Stimulated activated CD8-positive, alpha-beta memory T cell treated with anti-CD3 and anti-CD28 coated beads, Interleukin-12 subunit alpha, Interleukin-12 subunit beta, amount 100 ng/mL, for 4 hours (primary cell): ENCODE results near the gene PXK.

Source experiments
- DNase-seq: peaks from one replicate; pipeline ENCODE4 v3.0.0-alpha.2; 2020; ENCODE audit warnings: low read depth

PXK gene

DNA sequence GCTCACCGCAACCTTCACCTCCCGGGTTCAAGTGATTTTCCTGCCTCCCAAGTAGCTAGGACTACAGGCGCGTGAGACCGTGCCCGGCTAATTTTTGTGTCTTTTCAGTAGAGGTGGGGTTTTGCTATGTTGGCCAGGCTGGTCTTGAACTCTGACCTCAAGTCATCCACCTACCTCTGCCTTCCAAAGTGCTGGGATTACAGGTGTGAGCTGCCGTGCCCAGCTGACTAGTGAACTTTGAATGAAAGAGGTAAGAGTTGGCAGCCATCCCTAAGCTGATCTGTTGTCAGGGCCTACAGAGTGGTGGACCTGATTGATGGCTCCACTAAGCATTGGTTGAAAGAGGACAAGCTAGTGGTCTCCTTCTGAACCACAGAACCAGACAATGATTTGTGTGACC lies 15.3 kb downstream of the PXK start:
- no peak for DNase-seq

- DNase-seq: no peak
These were observed 17.3 kb downstream of the PXK start for GRCh38 chr3:58349792-58350626.

DNA sequence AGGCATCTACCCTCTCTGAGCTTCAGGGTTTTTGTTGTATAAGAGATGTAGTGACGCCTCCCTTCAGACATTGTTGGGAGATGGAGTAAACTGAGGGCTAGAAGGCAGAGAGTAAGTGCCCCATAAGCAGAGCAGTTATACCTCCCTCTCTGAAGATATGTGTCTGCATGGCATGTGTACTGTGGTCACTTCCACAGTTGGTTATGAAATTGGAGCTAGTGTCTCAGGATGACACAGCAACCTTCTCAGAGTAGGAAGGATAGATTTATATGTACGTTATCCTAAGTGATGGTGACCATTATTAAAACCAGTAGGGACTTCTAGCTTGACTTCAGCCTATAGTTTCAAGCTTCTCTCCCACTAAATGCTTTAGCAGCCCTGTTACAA lies 17.9 kb downstream of the PXK start:
- DNase-seq: no peak

GRCh38 chr3:58351920-58352319 lies 19.2 kb downstream of the PXK start:
- no peak for DNase-seq

- DNase-seq: no peak
These were observed 19.9 kb downstream of the PXK start for GRCh38 chr3:58352626-58353025.

DNA sequence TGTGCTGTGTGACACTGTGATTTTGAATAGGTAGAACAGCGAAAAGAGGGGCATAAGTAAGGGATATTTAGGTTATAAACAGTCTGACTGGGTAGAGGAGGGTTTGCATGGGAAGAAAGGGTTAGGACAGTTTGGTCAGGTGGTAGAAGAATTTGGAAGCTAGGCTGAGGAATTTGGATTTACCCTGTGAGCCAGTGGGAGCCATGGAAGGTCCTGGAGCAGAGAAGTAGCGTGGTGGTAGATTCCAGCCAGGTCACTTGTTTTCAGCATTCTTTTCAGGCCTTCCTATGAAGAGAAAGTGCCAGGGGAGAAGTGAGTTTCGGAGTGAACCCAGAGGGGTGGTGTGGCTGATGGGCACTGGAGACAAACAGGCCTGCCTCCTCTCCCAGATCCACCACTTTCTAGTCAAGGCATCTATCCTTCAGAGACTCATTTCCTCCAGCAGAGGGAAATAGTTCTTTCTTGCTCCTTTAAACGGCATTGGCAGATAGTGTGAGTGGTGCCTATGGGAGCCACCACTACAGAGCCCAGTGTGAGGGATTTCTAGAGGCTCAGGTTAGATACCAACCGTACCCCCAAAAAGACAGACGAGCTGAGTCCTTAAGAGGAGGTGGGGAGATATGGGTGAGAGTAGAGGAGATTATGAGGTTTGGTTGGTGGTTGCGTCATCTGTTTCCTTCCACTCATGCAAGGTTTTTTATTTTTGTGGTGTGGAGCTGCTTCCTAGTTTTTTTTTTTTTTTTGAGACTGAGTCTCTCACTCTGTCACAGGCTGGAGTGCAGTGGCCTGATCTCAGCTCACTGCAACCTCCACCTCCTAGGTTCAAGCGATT lies 21.2 kb downstream of the PXK start:
- DNase-seq: no peak

DNA sequence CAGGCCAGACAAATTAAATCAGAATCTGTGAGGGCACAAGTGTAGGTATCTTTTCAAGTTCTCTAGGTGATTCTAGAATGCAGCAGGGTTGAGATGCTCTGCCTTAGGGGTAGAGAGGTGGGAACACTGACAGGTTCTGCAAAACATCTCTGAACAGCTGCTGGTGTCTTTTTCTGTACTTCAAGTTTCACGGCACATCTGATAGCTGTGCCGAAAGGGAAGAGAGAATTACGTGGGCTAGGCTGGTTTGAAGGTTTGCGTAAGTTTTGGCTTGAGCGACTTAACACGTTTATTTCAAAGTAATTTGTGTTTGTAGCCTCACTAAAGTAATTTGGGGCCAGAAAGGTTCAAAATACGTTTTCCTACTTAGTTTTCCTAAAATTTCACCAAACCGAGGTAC lies 22.5 kb downstream of the PXK start:
- DNase-seq: no peak

- no peak for DNase-seq
These were observed 23.4 kb downstream of the PXK start for GRCh38 chr3:58356054-58356453.

DNA sequence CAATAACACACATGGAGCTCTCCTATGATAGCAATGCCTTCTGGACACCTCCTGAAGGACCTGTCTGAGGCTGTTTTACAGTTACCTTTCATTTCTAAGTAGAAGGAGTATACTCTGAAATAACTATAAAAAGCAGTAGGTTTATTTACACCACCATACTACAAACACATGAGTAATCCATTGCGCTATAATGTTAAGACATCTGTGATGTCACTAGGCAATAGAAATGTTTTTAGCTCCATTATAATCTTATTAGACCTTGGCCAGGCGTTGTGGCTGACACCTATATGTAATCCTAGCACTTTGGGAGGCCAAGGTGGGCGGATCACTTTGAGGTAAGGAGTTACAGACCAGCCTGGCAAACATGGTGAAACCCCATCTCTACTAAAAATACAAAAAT lies 24.7 kb downstream of the PXK start:
- no peak for DNase-seq

- no peak for DNase-seq
These were observed 25.4 kb downstream of the PXK start for GRCh38 chr3:58358092-58358491.

- no peak for DNase-seq
These were observed 26.1 kb downstream of the PXK start for GRCh38 chr3:58358808-58359207.

DNA sequence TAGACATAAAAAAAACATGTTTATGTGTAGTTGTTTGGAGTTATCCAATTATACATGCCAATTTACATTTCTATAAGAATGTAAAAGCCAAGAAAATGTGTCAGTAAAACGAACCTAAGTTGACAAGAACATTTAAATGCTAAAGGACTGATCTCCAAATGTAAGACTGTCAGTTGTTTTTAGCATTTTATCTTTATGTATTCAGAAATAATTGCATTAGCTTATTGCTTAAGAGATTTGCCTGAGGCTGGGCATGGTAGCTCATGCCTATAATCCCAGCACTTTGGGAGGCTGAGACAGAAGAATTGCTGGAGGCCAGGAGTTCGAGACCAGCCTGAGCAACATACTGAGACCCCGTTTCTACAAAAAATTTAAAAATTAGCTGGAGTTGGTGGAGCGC lies 26.9 kb downstream of the PXK start:
- no peak for DNase-seq

- DNase-seq: no peak
These were observed 29.2 kb downstream of the PXK start for GRCh38 chr3:58361866-58362265.

DNA sequence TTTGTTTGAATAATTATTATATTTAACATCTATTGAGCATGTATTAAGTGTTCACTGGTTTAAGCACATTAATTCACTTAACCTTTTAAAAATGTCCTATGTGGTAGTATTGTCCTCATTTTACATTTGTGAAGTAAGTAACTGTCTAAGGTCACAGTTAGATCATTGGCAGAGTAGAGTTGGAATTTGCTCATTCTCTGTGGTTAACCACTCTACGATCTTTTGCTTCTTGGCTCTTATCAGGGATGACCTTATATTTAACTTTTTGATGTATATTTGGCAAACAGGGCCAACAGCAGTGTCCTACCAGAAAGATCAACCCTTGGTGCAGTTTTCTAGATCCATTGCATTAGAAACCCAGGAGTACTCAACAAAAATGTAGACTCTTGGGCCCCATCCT lies 34.0 kb downstream of the PXK start:
- DNase-seq: no peak

DNA sequence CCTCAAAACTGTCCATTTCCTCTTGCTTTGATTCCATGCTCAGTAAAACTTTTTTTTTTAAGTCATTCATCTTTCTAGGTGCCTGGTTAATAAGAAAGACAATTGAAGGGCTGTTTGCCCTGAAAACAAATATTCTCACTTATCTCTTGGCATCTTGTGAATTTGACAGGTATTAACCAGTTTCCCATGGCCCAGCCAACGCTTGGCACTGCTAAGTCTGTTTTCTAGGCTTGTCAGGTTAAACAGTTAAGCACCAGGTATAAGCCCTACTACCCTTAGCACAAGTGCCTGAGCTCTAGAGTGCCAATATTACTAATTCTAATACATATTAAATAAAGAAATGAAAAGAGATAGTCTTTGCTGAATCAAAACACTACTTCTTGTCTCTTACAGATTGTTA lies 36.3 kb downstream of the PXK start:
- DNase-seq: no peak

GRCh38 chr3:58369876-58370275 lies 37.2 kb downstream of the PXK start:
- DNase-seq: no peak

GRCh38 chr3:58370407-58370806 lies 37.7 kb downstream of the PXK start:
- DNase-seq: no peak

- no peak for DNase-seq
These were observed 39.1 kb downstream of the PXK start for GRCh38 chr3:58371754-58372153.

DNA sequence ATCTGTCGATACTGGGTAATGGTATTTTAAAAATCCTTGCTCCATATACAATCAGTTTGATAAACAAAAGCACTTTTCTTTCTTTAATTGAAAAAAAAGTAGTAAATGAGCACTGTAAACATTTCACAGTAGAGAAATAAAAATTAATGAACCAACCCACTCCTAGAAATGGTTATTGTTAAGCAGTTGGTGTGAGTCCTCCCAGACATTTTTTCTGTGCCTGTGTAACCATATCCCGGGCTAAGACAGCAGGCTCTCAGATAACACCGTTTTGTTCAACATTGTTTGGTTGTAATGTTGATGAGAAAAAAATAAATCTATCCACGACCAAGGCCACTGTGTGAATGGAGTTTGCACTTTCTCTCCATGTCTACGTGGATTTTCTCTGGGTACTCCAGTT lies 42.6 kb downstream of the PXK start:
- no peak for DNase-seq

GRCh38 chr3:58377168-58377567 lies 44.5 kb downstream of the PXK start:
- DNase-seq: no peak

- no peak for DNase-seq
These were observed 45.1 kb downstream of the PXK start for GRCh38 chr3:58377750-58378149.

DNA sequence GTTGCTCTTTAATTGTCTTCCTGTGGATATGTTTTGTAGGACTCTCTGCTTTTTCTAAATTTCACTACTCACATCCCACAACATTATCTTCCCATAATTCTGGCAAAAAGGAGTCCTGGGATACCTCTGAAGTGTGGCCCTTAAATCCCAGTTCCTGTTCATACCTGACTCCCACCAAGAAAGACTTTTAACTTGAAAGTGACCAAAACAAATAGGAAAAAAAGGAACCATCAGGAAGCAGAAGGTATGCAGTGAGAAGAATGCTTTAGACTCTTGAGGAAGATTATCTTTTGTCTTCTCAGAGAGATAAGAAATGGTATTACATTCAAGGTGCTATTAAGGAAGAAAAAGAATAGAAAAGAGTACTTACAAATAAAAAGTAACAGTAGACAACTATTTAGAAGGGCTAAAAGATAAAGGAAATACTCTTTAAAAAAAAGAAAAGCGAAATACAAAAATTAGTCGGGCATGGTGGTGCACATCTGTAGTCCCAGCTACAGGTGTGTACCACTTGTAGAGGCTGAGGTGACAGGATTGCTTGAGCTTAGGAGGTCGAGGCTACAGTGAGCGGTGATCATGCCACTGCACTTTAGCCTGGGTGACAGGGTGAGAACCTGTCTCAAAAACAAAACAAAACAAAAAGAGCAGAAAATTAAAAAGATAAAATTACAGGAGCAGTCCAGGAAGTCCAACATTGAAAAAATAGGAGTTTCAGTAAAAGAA lies 46.8 kb downstream of the PXK start:
- DNase-seq: no peak

DNA sequence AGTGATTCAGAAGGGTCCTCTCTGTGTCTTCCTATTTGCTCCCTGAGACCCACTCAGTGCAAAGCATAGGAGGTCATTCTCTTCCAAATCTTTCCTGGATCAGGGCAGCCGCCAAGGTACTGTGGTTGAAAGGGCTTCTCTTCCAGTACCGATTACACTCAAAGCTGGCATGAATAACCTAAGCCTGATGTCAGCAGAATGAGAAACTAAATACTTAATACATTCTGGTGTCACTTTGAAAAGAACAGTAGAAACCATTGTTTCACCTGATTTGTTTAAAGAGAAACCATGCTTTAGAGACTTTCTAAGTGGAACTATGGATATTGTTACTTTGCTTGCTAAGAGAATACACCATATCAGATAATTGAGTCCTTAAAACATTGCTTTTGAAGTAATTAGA lies 50.8 kb downstream of the PXK start:
- no peak for DNase-seq
